Spleen (tissue), 7 donors: Measurements from ENCODE around the gene EXOSC7.

Experiments used
- CTCF ChIP-seq, 11 experiments: fragments of 200-600 bp in 7 of 11; fragments of 450-650 bp in 4 of 11; sonication (generic) in 4 of 11; IDR thresholded peaks in 8 of 11; conservative IDR thresholded peaks in 3 of 11; 1 replicate in 7 of 11; 2 replicates in 4 of 11; pipeline versions ENCODE4 v1.4.0 to v1.8.0; 2016 to 2021; ENCODE audit warnings: antibody characterized with exemption in 11 of 11, inconsistent platforms in 4 of 11, mild to moderate bottlenecking in 1 of 11
- POLR2A ChIP-seq, 3 donors: fragments of 450-650 bp; IDR thresholded peaks; one replicate each; pipeline ENCODE4 v1.5.1; 2017; ENCODE audit warnings: antibody characterized with exemption in 3 of 3, mild to moderate bottlenecking in 1 of 3
- POLR2AphosphoS5 ChIP-seq, 3 donors: sonication (generic); formaldehyde crosslinking; IDR thresholded peaks; one replicate each; pipeline ENCODE4 v1.5.1; 2017; ENCODE audit warnings: antibody characterized with exemption in 3 of 3
- donor health status: DM: no; HTN: no; CAD: no; lungs with moderate emphysema.
- donor health status: DM: no; HTN: no; CAD: no.
- donor health status: DM: no; HTN: no; CAD: no.

- TF ChIP-seq POLR2A (IDR thresholded peaks at IDR 0.05) (no peak), CTCF (IDR thresholded peaks at IDR 0.05 in 8 of 11, conservative IDR thresholded peaks at IDR 0.05 in 3 of 11) (no peak), POLR2AphosphoS5 (IDR thresholded peaks at IDR 0.05) (peak in 1 of 3 donors; percentile 26)
Observed at GRCh38 chr3:44966795-44967278, 9.2 kb upstream of the EXOSC7 start.
